Mononuclear cell (primary cell): ENCODE results near the gene LRRC8E. TPM values are rescaled to one million over a fixed set of nuclear protein-coding genes. Genes with fewer than 3 reads are reported as not detected.
"Not testable (repeated sequence)": the region's sequence is repeated elsewhere in the genome, so short reads cannot be mapped to it uniquely, and the experiment has no call there.

Experiments
- H3K27me3 ChIP-seq: 2 replicates; pipeline ENCODE4 v1.6.0; 2011; ENCODE audit warnings: low read length, control low read depth; ENCODE audit not compliant: insufficient read depth
- H3K4me1 ChIP-seq: 2 replicates; pipeline ENCODE4 v1.5.1; 2011; ENCODE audit warnings: mild to moderate bottlenecking, low read length, control low read depth; ENCODE audit not compliant: insufficient read depth
- H3K4me3 ChIP-seq: 2 replicates; pipeline ENCODE4 v1.5.1; 2011; ENCODE audit warnings: mild to moderate bottlenecking, low read length, moderate library complexity
- H3K9me3 ChIP-seq: 2 replicates; pipeline ENCODE4 v1.5.1; 2011; ENCODE audit warnings: low read depth, mild to moderate bottlenecking, control low read depth, low read length
- total RNA-seq: library from RNA; depleted of rRNA; stranded (reverse); fragments of >200 nt; gene quantifications from one replicate; pipeline ENCODE4 v1.2.3, GENCODE V29; 2012

The LRRC8E gene
- total RNA-seq, 1 donor = not detected

- no peak overlapping the region for H3K4me3 ChIP-seq
- H3K4me1 ChIP-seq = peaks cover 5% of the 10 kb centered on the region
- H3K9me3 ChIP-seq = no peaks in the 10 kb centered on the region
- no peaks in the 10 kb centered on the region for H3K27me3 ChIP-seq
Measured at GRCh38 chr19:7850000-7850813, 38.1 kb upstream of the LRRC8E start.

- Histone ChIP-seq H3K4me3 (no peak overlapping the region), H3K27me3 (no peaks in the 10 kb centered on the region), H3K4me1 (peaks cover 5% of the 10 kb centered on the region), H3K9me3 (no peaks in the 10 kb centered on the region)
Measured at GRCh38 chr19:7850945-7851622, 37.2 kb upstream of the LRRC8E start.

DNA sequence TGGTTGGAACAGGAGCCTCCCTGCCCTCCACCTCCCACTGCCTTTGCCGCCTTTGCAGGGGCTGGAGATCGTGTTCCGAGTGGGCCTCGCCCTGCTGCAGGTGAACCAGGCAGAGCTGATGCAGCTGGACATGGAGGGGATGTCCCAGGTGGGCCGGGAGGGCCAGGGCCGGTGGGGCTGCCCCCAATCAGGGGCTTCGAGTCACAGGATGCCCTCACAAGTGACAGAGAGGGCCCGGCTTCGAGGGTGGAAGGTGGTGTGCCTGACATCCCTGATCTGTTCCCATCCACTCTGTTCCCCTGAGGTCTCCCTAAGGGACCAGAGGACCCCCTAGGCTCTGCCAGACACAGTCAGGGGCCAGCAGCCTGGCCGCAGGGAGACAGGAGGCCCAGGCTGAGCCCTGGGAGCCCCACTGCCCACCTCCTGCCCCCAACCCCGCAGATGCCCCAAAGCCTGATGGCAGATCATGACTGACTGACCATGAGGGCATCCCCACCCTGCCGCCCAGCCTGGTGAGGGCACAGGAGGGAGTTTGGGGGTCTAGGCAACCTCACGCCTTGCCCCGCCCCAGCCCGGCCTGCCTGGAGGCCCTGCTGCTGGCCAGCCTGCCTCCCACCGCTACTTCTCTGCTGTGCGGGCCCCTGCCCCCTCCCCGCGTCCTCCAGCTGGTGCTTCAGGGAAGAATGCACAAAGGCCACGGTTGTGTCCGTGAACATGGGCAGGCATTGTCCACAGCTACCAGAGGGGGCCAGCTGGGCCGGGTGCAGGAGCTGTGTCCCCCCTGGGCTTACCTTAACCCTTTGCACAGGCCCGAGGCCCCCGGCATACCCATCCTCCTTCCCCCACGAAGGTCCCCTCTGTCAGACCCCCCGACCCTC, 36.4 kb upstream of the LRRC8E start:
- Histone ChIP-seq H3K4me3 (no peak overlapping the region), H3K4me1 (peaks cover 5% of the 10 kb centered on the region), H3K27me3 (no peaks in the 10 kb centered on the region), H3K9me3 (no peaks in the 10 kb centered on the region)

- Histone ChIP-seq H3K4me1 (peaks cover 5% of the 10 kb centered on the region), H3K9me3 (no peaks in the 10 kb centered on the region), H3K27me3 (no peaks in the 10 kb centered on the region), H3K4me3 (no peak overlapping the region)
Measured at GRCh38 chr19:7852851-7853769, 35.2 kb upstream of the LRRC8E start.

DNA sequence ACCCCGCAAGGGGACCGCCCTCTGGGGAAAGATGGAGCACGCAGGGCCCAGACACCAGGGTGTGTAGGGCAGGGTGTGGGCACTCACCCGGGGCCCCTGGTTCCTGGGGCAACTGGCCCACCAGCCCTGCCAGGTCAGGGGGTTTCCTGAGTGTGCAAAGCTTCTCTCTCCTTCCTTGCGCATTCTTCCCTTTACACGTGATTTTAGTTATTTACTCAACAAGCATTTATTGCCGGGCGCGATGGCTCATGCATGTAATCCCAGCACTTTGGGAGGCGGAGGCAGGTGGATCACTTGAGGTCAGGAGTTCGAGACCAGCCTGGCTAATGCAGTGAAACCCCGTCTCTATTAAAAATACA, 34.6 kb upstream of the LRRC8E start:
- Histone ChIP-seq H3K4me1 (peaks cover 5% of the 10 kb centered on the region), H3K4me3 (no peak overlapping the region), H3K9me3 (no peaks in the 10 kb centered on the region), H3K27me3 (no peaks in the 10 kb centered on the region)

GRCh38 chr19:7855426-7856108, 32.7 kb upstream of the LRRC8E start:
- no peak overlapping the region for H3K4me3 ChIP-seq
- no peaks in the 10 kb centered on the region for H3K27me3 ChIP-seq
- H3K9me3 ChIP-seq = no peaks in the 10 kb centered on the region
- H3K4me1 ChIP-seq = peaks cover 5% of the 10 kb centered on the region

DNA sequence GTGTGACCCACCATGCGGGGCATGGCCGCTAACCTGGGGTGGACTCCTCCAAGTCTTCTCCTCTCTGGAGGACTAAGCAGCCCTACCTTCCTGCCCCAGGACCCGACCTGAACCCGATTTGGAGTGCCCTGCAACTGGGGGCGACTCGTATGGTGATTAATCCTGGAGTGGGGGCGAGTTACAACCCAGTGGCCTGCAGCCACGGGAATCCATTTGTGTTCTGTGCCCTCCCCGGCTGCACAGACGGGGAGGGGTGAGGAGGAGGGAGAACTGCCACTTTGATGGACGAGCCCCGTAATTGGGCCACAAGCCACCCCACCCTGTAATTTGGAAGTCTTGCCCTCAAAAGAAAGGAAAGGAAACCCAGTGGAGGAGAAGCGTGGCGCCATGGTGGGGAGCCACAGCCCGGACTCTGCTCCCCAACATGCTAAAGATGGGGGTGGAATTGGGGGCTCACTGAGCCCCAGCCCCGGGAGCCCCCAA, 32.2 kb upstream of the LRRC8E start:
- Histone ChIP-seq H3K4me1 (peaks cover 5% of the 10 kb centered on the region), H3K27me3 (peaks cover 3% of the 10 kb centered on the region), H3K4me3 (no peak overlapping the region), H3K9me3 (no peaks in the 10 kb centered on the region)

- H3K4me3 ChIP-seq = no peak overlapping the region
- no peaks in the 10 kb centered on the region for H3K9me3 ChIP-seq
- peaks cover 13% of the 10 kb centered on the region for H3K4me1 ChIP-seq
- H3K27me3 ChIP-seq = peaks cover 11% of the 10 kb centered on the region
Measured at GRCh38 chr19:7856679-7857663, 31.3 kb upstream of the LRRC8E start.

- H3K4me3 ChIP-seq = no peak overlapping the region
- H3K9me3 ChIP-seq = no peaks in the 10 kb centered on the region
- peaks cover 11% of the 10 kb centered on the region for H3K27me3 ChIP-seq
- H3K4me1 ChIP-seq = peaks cover 17% of the 10 kb centered on the region
Measured at GRCh38 chr19:7857727-7858108, 30.6 kb upstream of the LRRC8E start.

- Histone ChIP-seq H3K9me3 (no peaks in the 10 kb centered on the region), H3K4me1 (peaks cover 14% of the 10 kb centered on the region), H3K4me3 (no peak overlapping the region), H3K27me3 (peaks cover 13% of the 10 kb centered on the region)
Measured at GRCh38 chr19:7858109-7858770, 30.1 kb upstream of the LRRC8E start.

GRCh38 chr19:7859087-7859486, 29.2 kb upstream of the LRRC8E start:
- not testable (repeated sequence) for H3K4me3 ChIP-seq, H3K9me3 ChIP-seq
- H3K4me1 ChIP-seq = peaks cover 12% of the 10 kb centered on the region
- H3K27me3 ChIP-seq = peaks cover 20% of the 10 kb centered on the region

GRCh38 chr19:7859831-7860713, 28.2 kb upstream of the LRRC8E start:
- H3K4me1 ChIP-seq = peaks cover 12% of the 10 kb centered on the region
- H3K4me3 ChIP-seq = no peak overlapping the region
- peaks cover 20% of the 10 kb centered on the region for H3K27me3 ChIP-seq
- H3K9me3 ChIP-seq = no peaks in the 10 kb centered on the region
